Activated T-cell treated with anti-CD3 and anti-CD28 coated beads for 48 hours (primary cell): ENCODE data around the gene AGO1.
"Not testable (repeated sequence)": the region's sequence is repeated elsewhere in the genome, so short reads cannot be mapped to it uniquely, and the experiment has no call there.

Experiments used
- DNase-seq: peaks from one replicate; pipeline ENCODE4 v3.0.0-alpha.2; 2020; ENCODE audit warnings: low read depth

AGO1 gene

DNA sequence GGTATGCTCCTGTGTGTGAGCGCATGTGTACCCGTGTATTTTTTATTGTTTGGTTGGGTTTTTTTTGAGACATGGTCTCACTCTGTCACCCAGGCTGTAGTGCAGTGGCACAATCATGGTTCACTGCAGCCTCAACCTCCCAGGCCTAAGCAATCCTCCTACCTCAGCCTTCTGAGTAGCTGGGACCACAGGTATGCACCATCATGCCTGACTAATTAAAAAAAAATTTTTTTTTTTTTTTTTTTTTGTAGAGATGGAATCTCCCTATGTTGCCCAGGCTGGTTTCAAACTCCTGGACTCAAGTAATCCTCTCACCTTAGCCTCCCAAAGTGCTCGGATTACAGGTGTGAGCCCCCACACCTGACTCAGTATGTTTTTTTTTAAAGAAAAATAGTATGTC is 89.6 kb downstream of the AGO1 start:
- DNase-seq, result not testable (repeated sequence)

DNA sequence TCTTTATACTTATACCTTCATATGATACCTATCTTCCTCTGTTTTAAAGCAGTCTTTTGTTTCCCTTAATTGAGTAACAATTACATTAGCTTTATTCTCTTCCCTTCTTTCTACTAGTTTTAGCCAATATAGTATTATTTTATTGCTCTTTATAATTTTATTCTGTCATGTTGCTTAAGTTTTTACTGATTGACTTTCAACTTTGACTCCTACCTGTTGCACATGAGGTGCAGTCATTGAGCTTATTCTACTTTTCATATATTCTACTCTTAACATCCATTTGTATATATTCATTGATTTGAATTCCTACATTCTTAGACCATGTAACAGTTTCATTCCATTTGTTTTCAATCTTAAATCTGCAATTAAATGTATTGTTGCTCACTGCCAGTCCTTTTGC is 97.1 kb downstream of the AGO1 start:
- DNase-seq, result no peak
